H4 (cell line): Measurements from ENCODE around the gene IQCM. TPM values are rescaled to one million over a fixed set of nuclear protein-coding genes. Genes with fewer than 3 reads are reported as not detected.
A peak's percentile ranks its signal among the peaks of the same experiment; 100 is the strongest.

Experiments used
- DNase-seq: peaks from one replicate; pipeline ENCODE4 v3.0.0-alpha.2; 2015; ENCODE audit warnings: low spot score
- total RNA-seq: library from RNA; depleted of rRNA; stranded (reverse); fragments of >200 nt; shearing (Covaris generic); gene quantifications from 2 replicates; pipeline ENCODE4 v1.2.3, GENCODE V29; 2014; rRNA removed

Gene IQCM
- total RNA-seq = not detected in 2 replicates

- DNase-seq = no peak
These were observed at the start of gene IQCM for GRCh38 chr4:149815743-149816142. TSS of gene IQCM (minus strand) at chr4:149815843. CDS start at chr4:149742691, 73,152 bp downstream.

GRCh38 chr4:149857446-149857845 lies 41.8 kb upstream of the IQCM start:
- DNase-seq = no peak

- DNase-seq = no peak
These were observed 30.1 kb upstream of the IQCM start for GRCh38 chr4:149845743-149846142.

- DNase-seq = no peak
These were observed 26.0 kb upstream of the IQCM start for GRCh38 chr4:149841686-149842085.

- no peak for DNase-seq
These were observed 22.4 kb upstream of the IQCM start for GRCh38 chr4:149838036-149838435.

- DNase-seq = no peak
These were observed 20.9 kb upstream of the IQCM start for GRCh38 chr4:149836546-149836945.

- no peak for DNase-seq
These were observed 19.6 kb upstream of the IQCM start for GRCh38 chr4:149835280-149835679.

- no peak for DNase-seq
These were observed 16.1 kb upstream of the IQCM start for GRCh38 chr4:149831656-149832208.

GRCh38 chr4:149830823-149831222 lies 15.2 kb upstream of the IQCM start:
- DNase-seq = no peak

GRCh38 chr4:149825336-149825735 lies 9.7 kb upstream of the IQCM start:
- DNase-seq = no peak

- peak; percentile 60 for DNase-seq
These were observed 8.2 kb upstream of the IQCM start for GRCh38 chr4:149823769-149824221.

GRCh38 chr4:149801416-149801815 lies 14.2 kb downstream of the IQCM start:
- no peak for DNase-seq

GRCh38 chr4:149799546-149799945 lies 16.1 kb downstream of the IQCM start:
- no peak for DNase-seq

GRCh38 chr4:149796381-149796780 lies 19.3 kb downstream of the IQCM start:
- no peak for DNase-seq

- DNase-seq = no peak
These were observed 20.4 kb downstream of the IQCM start for GRCh38 chr4:149795256-149795655.

- no peak for DNase-seq
These were observed 21.3 kb downstream of the IQCM start for GRCh38 chr4:149794352-149794751.

- DNase-seq = no peak
These were observed 22.2 kb downstream of the IQCM start for GRCh38 chr4:149793459-149793858.

- no peak for DNase-seq
These were observed 23.8 kb downstream of the IQCM start for GRCh38 chr4:149791851-149792250.

GRCh38 chr4:149790172-149790907 lies 25.3 kb downstream of the IQCM start:
- DNase-seq = peak; percentile 29

- DNase-seq = no peak
These were observed 27.3 kb downstream of the IQCM start for GRCh38 chr4:149788300-149788699.

- DNase-seq = peak; percentile 57
These were observed 29.8 kb downstream of the IQCM start for GRCh38 chr4:149785696-149786431.

- DNase-seq = no peak
These were observed 31.6 kb downstream of the IQCM start for GRCh38 chr4:149784018-149784417.

GRCh38 chr4:149781150-149781549 lies 34.5 kb downstream of the IQCM start:
- peak; percentile 65 for DNase-seq
